Measurements from ENCODE around the gene MAP3K5. TPM values are rescaled to one million over a fixed set of nuclear protein-coding genes. Genes with fewer than 3 reads are reported as not detected.

Gene MAP3K5
- total and polyA plus RNA-seq, 9 of the 15 experiments (the other 6 are each of a cell fraction or from before 2014, with no cell fraction given) = 2.2 to 13.0 (median 9.9) TPM

GRCh38 chr6:136528477-136528876 is 263.8 kb downstream of the MAP3K5 start:
- Histone ChIP-seq H3K4me1 (replicated peaks in 1 of 2; ENCODE audit: control insufficient read depth in 2 of 2, insufficient read depth in 2 of 2, low read length in 2 of 2) (0 out of 5 replicates have a peak, but pooled peaks cover 0 to 3% of the 10 kb centered on the region in 2 experiments), H4K20me1 (replicated peaks; ENCODE audit: control insufficient read depth, insufficient read depth, low read length) (no peaks in the 10 kb centered on the region), H3K4me2 (ENCODE audit: insufficient read depth, low read length) (no peak overlapping the region), H3K9me3 (replicated peaks; ENCODE audit: control insufficient read depth, insufficient read depth, low read depth, low read length) (no peaks in the 10 kb centered on the region), H3K27ac (ENCODE audit: extremely low read depth, low read depth, low read length) (no peak overlapping the region), H2AFZ (ENCODE audit: low read depth, low read length) (no peak overlapping the region), H3K9me1 (ENCODE audit: control insufficient read depth, insufficient read depth, low read length) (no peaks in the 10 kb centered on the region), H3K4me3 (no peak overlapping the region), H3K9ac (ENCODE audit: insufficient read depth in 1 of 2, low read depth in 2 of 2, low read length in 2 of 2) (no peak overlapping the region), H3K27me3 (ENCODE audit: control insufficient read depth in 2 of 2, insufficient read depth in 2 of 2, low read length in 2 of 2) (peaks cover 7 to 27% of the 10 kb centered on the region in 2 experiments; a peak in 4 of 5 replicates), H3K79me2 (ENCODE audit: control insufficient read depth, insufficient read depth, low read length) (no peaks in the 10 kb centered on the region), H3K36me3 (ENCODE audit: control insufficient read depth, insufficient read depth, low read length) (no peaks in the 10 kb centered on the region)
- 9% methylated on average over 1 of the region's 1 CpG for WGBS (ENCODE audit: insufficient coverage, low coverage, missing lambda C conversion rate)
- no peak for ATAC-seq
- no TSS peak for BruUV-seq (replicated peaks)
- no peak for DNase-seq (ENCODE audit: extremely low read depth in 1 of 4, low spot score in 3 of 4)
- FAIRE-seq = no peak
- intact Hi-C loops (cut with micrococcal nuclease) (no loop called here), in situ Hi-C loops (cut with MboI) (loop anchor here (25.0 kb wide), 1 partner anchor 191 kb away; no protein-coding TSS in a partner anchor)
- ChIA-PET CTCF (ENCODE audit: low intra/inter-chr PET ratio) (no interaction called here), POLR2A (interaction anchor here (1.1 kb wide), 1 partner anchor 134 kb away, joined by 4 read pairs; no protein-coding TSS in a partner anchor)
- TF ChIP-seq ILK (tag; IDR thresholded peaks at IDR 0.05; ENCODE audit: borderline replicate concordance, low read depth) (no peak), MYBL2 (IDR thresholded peaks at IDR 0.05; ENCODE audit: low read depth) (no peak), MYBL2 (CRISPR knock-in tag; IDR thresholded peaks at IDR 0.05; ENCODE audit: borderline replicate concordance) (no peak), EGR1 (conservative IDR thresholded peaks at IDR 0.05) (no peak), RERE (CRISPR knock-in tag; IDR thresholded peaks at IDR 0.05; ENCODE audit: borderline replicate concordance) (no peak), UBTF (IDR thresholded peaks at IDR 0.05; ENCODE audit: borderline replicate concordance in 1 of 2, low read depth in 2 of 2, low read length in 2 of 2) (no peak), HOXB6 (CRISPR knock-in tag; IDR thresholded peaks at IDR 0.05; ENCODE audit: borderline replicate concordance) (no peak), ZNF511 (CRISPR knock-in tag; IDR thresholded peaks at IDR 0.05) (no peak), POLR2G (IDR thresholded peaks at IDR 0.05; ENCODE audit: low read depth, low read length) (no peak), PTRF (tag; IDR thresholded peaks at IDR 0.05) (no peak), SIX5 (IDR thresholded peaks at IDR 0.05; ENCODE audit: borderline replicate concordance in 1 of 2, insufficient read depth in 1 of 2, low read depth in 1 of 2, low read length in 2 of 2) (no peak), PHTF2 (CRISPR knock-in tag; IDR thresholded peaks at IDR 0.05) (no peak), ZNF354B (CRISPR knock-in tag; IDR thresholded peaks at IDR 0.05) (no peak), CHCHD3 (CRISPR knock-in tag; IDR thresholded peaks at IDR 0.05) (no peak)
